IMR-90 (cell line): ENCODE data around the gene MSH6.

Experiments used
- CEBPB ChIP-seq: IDR thresholded peaks from 2 replicates; pipeline ENCODE4 v1.6.1; 2012; ENCODE audit warnings: low read depth, low read length, improper control_type of control experiment
- CTCF ChIP-seq: conservative IDR thresholded peaks from 2 replicates; pipeline ENCODE4 v1.5.1; 2012; ENCODE audit warnings: mild to moderate bottlenecking, low read depth, low read length, improper control_type of control experiment
- ELK1 ChIP-seq: fragments of 150-350 bp; IDR thresholded peaks from 2 replicates; pipeline ENCODE4 v1.6.1; 2016; ENCODE audit warnings: low read depth, mild to moderate bottlenecking, low read length, moderate library complexity, borderline replicate concordance
- FOS ChIP-seq: fragments of 150-350 bp; IDR thresholded peaks from 2 replicates; pipeline ENCODE4 v1.6.1; 2016; ENCODE audit warnings: low read depth, low read length
- MAZ ChIP-seq: IDR thresholded peaks from 2 replicates; pipeline ENCODE4 v1.6.1; 2012; ENCODE audit warnings: low read depth, mild to moderate bottlenecking, low read length, improper control_type of control experiment, moderate library complexity, borderline replicate concordance
- POLR2A ChIP-seq: IDR thresholded peaks from 2 replicates; pipeline ENCODE4 v1.6.1; 2012; ENCODE audit warnings: mild to moderate bottlenecking, low read depth, low read length
- RFX5 ChIP-seq: IDR thresholded peaks from 2 replicates; pipeline ENCODE4 v1.8.0; 2012; ENCODE audit warnings: low read depth, mild to moderate bottlenecking, low read length, moderate library complexity
- USF2 ChIP-seq: fragments of 150-350 bp; IDR thresholded peaks from 2 replicates; pipeline ENCODE4 v1.6.1; 2017; ENCODE audit warnings: mild to moderate bottlenecking, antibody characterized with exemption, low read length, low read depth

- no peak for TF ChIP-seq ELK1
- no peak for TF ChIP-seq CTCF
- no peak for TF ChIP-seq POLR2A
- no peak for TF ChIP-seq USF2
- no peak for TF ChIP-seq MAZ
- TF ChIP-seq CEBPB = no peak
- TF ChIP-seq RFX5 = no peak
- no peak for TF ChIP-seq FOS
Measured at GRCh38 chr2:47838249-47838648, 55.3 kb downstream of the MSH6 start.
